OCI-LY3 (cell line): ENCODE measurements around the gene FOXP3.

Experiments used
- H2AFZ ChIP-seq: fragments of 200-600, 300-600 bp; shearing (Covaris generic); 2 replicates; pipeline ENCODE4 v1.6.0; 2014; ENCODE audit warnings: antibody characterized with exemption, low read depth, low read length
- H3K27ac ChIP-seq: fragments of 200-600, 300-600 bp; sonication (generic); 2 replicates; pipeline ENCODE4 v1.5.1; 2014; ENCODE audit warnings: mild to moderate bottlenecking, low read length, moderate library complexity, mixed read lengths
- H3K27me3 ChIP-seq: fragments of 200-600, 300-600 bp; sonication (generic); 2 replicates; pipeline ENCODE4 v1.6.1; 2014; ENCODE audit warnings: low read depth, low read length, mixed read lengths
- H3K36me3 ChIP-seq: fragments of 200-600, 300-600 bp; sonication (generic); replicated peaks from 2 replicates; pipeline ENCODE3; 2014; ENCODE audit warnings: low read depth, low read length, mixed read lengths
- H3K4me1 ChIP-seq: fragments of 300-600, 200-600 bp; sonication (generic); 2 replicates; pipeline ENCODE4 v1.6.1; 2014; ENCODE audit warnings: low read length, mixed read lengths
- H3K4me2 ChIP-seq: fragments of 200-600, 300-600 bp; sonication (generic); 2 replicates; pipeline ENCODE4 v1.6.1; 2014; ENCODE audit warnings: low read length, mixed read lengths
- H3K4me3 ChIP-seq: fragments of 300-600, 200-600 bp; sonication (generic); 2 replicates; pipeline ENCODE4 v1.5.1; 2014; ENCODE audit warnings: antibody characterized with exemption, mild to moderate bottlenecking, low read length, moderate library complexity
- H3K79me2 ChIP-seq: fragments of 300-600, 200-600 bp; shearing (Covaris generic); 2 replicates; pipeline ENCODE4 v1.6.1; 2014; ENCODE audit warnings: mild to moderate bottlenecking, low read length, mixed read lengths
- H3K9ac ChIP-seq: fragments of 300-600, 200-600 bp; shearing (Covaris generic); 2 replicates; pipeline ENCODE4 v1.6.0; 2014; ENCODE audit warnings: mild to moderate bottlenecking, low read length, moderate library complexity
- H3K9me3 ChIP-seq: fragments of 200-600, 300-600 bp; shearing (Covaris generic); 2 replicates; pipeline ENCODE4 v1.6.1; 2014; ENCODE audit warnings: low read length, mixed read lengths; ENCODE audit not compliant: insufficient read depth
- H4K20me1 ChIP-seq: fragments of 200-600, 300-600 bp; sonication (generic); 2 replicates; pipeline ENCODE4 v1.6.1; 2016; ENCODE audit warnings: low read length, mixed read lengths; ENCODE audit not compliant: insufficient read depth
- CTCF ChIP-seq: fragments of 200-600, 300-600 bp; sonication (generic); IDR thresholded peaks from 2 replicates; pipeline ENCODE4 v1.5.1; 2014; ENCODE audit warnings: antibody characterized with exemption, low read length, low read depth
- EZH2phosphoT487 ChIP-seq: fragments of 200-600 bp; shearing (Covaris generic); IDR thresholded peaks from 2 replicates; pipeline ENCODE4 v1.6.1; 2018; ENCODE audit warnings: antibody characterized with exemption, mixed run types, low read depth

The FOXP3 gene

DNA sequence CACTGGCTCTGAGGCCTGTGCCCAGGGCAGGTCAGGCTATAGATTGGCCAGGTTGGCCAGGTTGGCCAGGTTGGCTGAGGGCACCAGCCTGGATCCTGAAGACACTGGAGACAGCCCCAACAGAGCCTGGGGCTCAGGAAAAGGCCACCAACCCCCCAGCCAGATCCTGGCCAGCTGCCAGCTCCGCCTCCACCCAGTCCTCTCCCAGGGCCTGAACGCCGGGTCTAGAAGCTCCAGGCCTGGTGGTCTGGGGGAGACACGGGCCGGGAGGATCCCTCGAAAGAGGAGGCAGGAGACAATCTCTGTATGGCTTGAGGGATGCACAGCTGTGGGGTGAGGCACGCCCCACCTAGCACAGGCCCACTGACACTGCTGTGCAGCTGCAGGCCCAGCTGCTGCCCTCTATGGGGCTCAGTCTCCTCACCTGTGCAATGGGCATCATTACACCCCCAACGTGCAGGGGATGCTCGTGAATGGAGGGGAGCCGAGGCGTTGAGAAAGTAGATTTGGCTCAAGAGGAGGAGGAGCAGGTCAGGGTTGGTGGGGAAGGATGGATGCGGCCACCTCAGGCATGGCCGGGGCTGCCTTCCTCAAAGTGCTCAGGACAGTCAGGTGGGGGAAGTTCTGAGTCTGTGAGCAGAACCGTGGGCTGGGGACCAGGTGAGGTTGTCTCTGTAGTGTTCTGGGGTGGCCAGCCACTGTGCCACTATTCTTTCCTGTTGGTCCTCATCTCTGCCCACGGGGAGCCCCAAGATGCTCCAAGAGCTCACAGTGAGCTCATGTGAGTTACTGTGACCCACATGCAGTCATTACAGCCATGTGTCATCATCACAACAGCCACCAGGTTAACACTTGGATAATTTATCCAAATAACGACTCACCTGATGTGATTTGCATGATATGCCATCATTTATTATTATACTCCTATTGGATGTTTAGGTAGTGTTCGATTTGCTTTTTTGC, 28.2 kb upstream of the FOXP3 start:
- H3K4me2 ChIP-seq = peak overlapping the region; percentile 42
- H2AFZ ChIP-seq = no peak overlapping the region
- no peak overlapping the region for H3K4me3 ChIP-seq
- H3K27me3 ChIP-seq = no peaks in the 10 kb centered on the region
- no peak overlapping the region for H3K9ac ChIP-seq
- no peaks in the 10 kb centered on the region for H4K20me1 ChIP-seq
- H3K27ac ChIP-seq = no peak overlapping the region
- H3K4me1 ChIP-seq = no peaks in the 10 kb centered on the region
- no peaks in the 10 kb centered on the region for H3K9me3 ChIP-seq
- H3K79me2 ChIP-seq = no peaks in the 10 kb centered on the region
- no peaks in the 10 kb centered on the region for H3K36me3 ChIP-seq
- TF ChIP-seq CTCF (no peak), EZH2phosphoT487 (no peak)

DNA sequence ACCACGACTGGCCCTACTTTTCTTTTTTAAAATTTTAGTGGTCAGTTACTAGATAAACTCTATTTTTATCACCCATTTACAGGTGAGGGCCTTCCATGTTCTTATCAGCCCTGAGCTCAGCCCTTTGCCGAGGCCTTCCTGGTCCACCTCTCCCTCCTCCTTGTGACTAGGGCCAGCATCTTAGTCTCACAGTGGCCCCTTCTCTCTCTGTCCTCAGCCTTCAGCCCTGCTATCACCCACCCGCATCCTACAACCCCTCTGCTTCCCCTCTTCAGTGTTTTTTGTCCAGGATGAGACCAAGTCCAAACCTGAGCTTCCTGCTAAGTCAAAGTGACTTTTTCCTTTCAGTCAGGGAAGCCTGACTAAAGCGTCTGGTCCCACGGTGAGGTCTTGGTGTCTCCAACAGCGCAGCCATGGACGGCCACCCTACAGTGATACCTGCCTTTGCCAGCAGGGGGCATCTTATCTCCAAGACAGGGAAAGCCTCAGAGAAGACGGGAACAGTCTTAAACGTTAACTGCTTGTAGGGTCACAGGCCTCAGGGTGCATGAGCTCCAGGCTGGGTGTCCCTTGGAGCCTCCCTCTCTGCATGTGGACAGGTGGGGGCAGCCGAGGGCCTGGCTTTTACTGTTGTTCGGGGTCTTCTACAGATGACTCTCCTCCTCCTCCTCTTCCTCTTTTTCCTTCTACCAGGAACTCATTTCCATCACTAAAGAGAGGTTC, 27.3 kb upstream of the FOXP3 start:
- Histone ChIP-seq H3K4me3 (peak overlapping the region; percentile 6; the same call in 1 of the 2 replicates), H3K27ac (no peak overlapping the region), H3K9me3 (no peaks in the 10 kb centered on the region), H3K36me3 (no peaks in the 10 kb centered on the region), H3K4me1 (no peaks in the 10 kb centered on the region), H3K4me2 (peak overlapping the region; percentile 42), H2AFZ (peak overlapping the region; percentile 78; the same call in 1 of the 2 replicates), H3K27me3 (no peaks in the 10 kb centered on the region), H3K9ac (no peak overlapping the region), H3K79me2 (no peaks in the 10 kb centered on the region), H4K20me1 (no peaks in the 10 kb centered on the region)
- TF ChIP-seq CTCF = peak; percentile 69
- TF ChIP-seq EZH2phosphoT487 = no peak

- Histone ChIP-seq H3K36me3 (no peaks in the 10 kb centered on the region), H3K27ac (no peak overlapping the region), H2AFZ (no peak overlapping the region), H4K20me1 (no peaks in the 10 kb centered on the region), H3K27me3 (no peaks in the 10 kb centered on the region), H3K79me2 (no peaks in the 10 kb centered on the region), H3K9ac (no peak overlapping the region), H3K9me3 (no peaks in the 10 kb centered on the region), H3K4me2 (no peak overlapping the region), H3K4me1 (no peaks in the 10 kb centered on the region), H3K4me3 (no peak overlapping the region)
- TF ChIP-seq EZH2phosphoT487 (no peak), CTCF (no peak)
Observed at GRCh38 chrX:49290215-49290614, 25.7 kb upstream of the FOXP3 start.

GRCh38 chrX:49287665-49288064, 23.2 kb upstream of the FOXP3 start:
- H2AFZ ChIP-seq = no peak overlapping the region
- no peak overlapping the region for H3K4me2 ChIP-seq
- H3K9ac ChIP-seq = no peak overlapping the region
- H4K20me1 ChIP-seq = no peaks in the 10 kb centered on the region
- no peak overlapping the region for H3K27ac ChIP-seq
- H3K27me3 ChIP-seq = no peaks in the 10 kb centered on the region
- no peaks in the 10 kb centered on the region for H3K79me2 ChIP-seq
- TF ChIP-seq CTCF (no peak), EZH2phosphoT487 (no peak)
- H3K4me3 ChIP-seq = no peak overlapping the region
- H3K36me3 ChIP-seq = no peaks in the 10 kb centered on the region
- no peaks in the 10 kb centered on the region for H3K4me1 ChIP-seq
- no peaks in the 10 kb centered on the region for H3K9me3 ChIP-seq
